ENCODE data around the gene MCM10.

DNA sequence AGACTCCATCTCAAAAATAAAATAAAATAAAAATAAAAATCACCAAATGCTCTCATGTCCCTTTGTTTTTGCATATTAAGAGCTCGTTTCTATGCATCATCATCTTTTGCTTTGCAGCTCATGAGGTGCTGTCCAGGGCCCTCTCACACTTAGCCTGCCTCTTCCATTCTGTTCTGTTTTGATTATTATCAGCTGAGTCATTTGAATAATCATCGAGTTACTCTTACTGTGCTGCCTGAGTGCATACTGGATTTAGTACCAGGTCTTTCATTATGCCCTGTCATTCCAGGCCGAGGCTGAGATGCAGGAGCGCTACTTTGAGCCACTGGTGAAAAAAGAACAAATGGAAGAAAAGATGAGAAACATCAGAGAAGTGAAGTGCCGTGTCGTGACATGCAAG, 39.8 kb downstream of the MCM10 start:
- TF ChIP-seq TAF1 (IDR thresholded peaks at IDR 0.05; ENCODE audit: low read depth) (no peak), EP300 (conservative IDR thresholded peaks at IDR 0.05; ENCODE audit: poor library complexity, severe bottlenecking) (no peak), RAD21 (conservative IDR thresholded peaks at IDR 0.05) (no peak)
- TF ChIP-seq, protein P1, sequence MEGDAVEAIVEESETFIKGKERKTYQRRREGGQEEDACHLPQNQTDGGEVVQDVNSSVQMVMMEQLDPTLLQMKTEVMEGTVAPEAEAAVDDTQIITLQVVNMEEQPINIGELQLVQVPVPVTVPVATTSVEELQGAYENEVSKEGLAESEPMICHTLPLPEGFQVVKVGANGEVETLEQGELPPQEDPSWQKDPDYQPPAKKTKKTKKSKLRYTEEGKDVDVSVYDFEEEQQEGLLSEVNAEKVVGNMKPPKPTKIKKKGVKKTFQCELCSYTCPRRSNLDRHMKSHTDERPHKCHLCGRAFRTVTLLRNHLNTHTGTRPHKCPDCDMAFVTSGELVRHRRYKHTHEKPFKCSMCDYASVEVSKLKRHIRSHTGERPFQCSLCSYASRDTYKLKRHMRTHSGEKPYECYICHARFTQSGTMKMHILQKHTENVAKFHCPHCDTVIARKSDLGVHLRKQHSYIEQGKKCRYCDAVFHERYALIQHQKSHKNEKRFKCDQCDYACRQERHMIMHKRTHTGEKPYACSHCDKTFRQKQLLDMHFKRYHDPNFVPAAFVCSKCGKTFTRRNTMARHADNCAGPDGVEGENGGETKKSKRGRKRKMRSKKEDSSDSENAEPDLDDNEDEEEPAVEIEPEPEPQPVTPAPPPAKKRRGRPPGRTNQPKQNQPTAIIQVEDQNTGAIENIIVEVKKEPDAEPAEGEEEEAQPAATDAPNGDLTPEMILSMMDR (IDR thresholded peaks at IDR 0.05; ENCODE audit: poor library complexity, severe bottlenecking), result no peak

Data from neural cell (in vitro differentiated cells).